OCI-LY1 (cell line): ENCODE measurements around the gene GAL3ST2.
"Not testable (repeated sequence)": the region's sequence is repeated elsewhere in the genome, so short reads cannot be mapped to it uniquely, and the experiment has no call there.

Source experiments
- CTCF ChIP-seq: fragments of 200-600 bp; sonication (generic), shearing (Covaris generic); IDR thresholded peaks from 2 replicates; pipeline ENCODE4 v1.5.1; 2017; ENCODE audit warnings: mild to moderate bottlenecking, antibody characterized with exemption, low read length, moderate library complexity, mixed read lengths
- EZH2 ChIP-seq: fragments of 200-600 bp; sonication (generic), shearing (Covaris generic); IDR thresholded peaks from 2 replicates; pipeline ENCODE4 v1.8.0; 2017; ENCODE audit warnings: borderline replicate concordance, mixed run types, mild to moderate bottlenecking, antibody characterized with exemption, low read length, moderate library complexity, mixed read lengths

- TF ChIP-seq CTCF, EZH2: not testable (repeated sequence)
Observed at GRCh38 chr2:241800198-241800903, 23.7 kb downstream of the GAL3ST2 start.
